T47D (cell line): Measurements from ENCODE around the gene PCNX4.
"Not testable (repeated sequence)": the region's sequence is repeated elsewhere in the genome, so short reads cannot be mapped to it uniquely, and the experiment has no call there.

Experiments used
- DNase-seq, 2 experiments: peaks; one replicate each; pipeline versions ENCODE4 v3.0.0 to v3.0.0-alpha.2; 2011 to 2012; ENCODE audit warnings: low read depth in 1 of 2, low spot score in 1 of 2
- JUND ChIP-seq: IDR thresholded peaks from 2 replicates; pipeline ENCODE4 v1.6.1; 2012; ENCODE audit warnings: low read depth
- in situ Hi-C: cut with HindIII; loops from 2 replicates; pipeline ENCODE4 v1.10.0; 2016; ENCODE audit warnings: low sequenced_read_pairs, low pct_unique_long_range_greater_than_20kb

Gene PCNX4

DNA sequence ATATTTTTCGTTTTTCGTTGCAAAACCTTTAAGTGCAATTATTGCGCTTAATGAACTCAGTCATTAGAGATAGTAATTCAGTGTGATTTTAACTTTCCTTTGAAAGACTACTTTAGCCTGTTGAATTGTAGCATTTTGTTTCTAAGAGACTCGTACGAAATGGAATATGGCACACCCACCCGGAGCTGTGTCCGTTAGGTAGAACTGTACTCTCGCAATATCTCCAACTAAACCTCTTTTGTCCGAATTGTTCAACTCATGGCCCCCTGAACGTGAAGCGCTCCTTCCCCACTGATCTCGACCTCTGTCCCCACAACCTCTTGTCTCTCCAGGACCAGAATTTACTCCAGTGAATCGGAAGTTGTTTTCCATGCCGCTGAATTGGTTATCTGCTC lies 800 bp downstream of the PCNX4 start:
- TF ChIP-seq JUND = no peak
- DNase-seq = peak; percentile 23
- in situ Hi-C loops = no loop called here

- DNase-seq = no peak
- in situ Hi-C loops = no loop called here
- no peak for TF ChIP-seq JUND
These were observed 1.4 kb downstream of the PCNX4 start for GRCh38 chr14:60093080-60093479.

DNA sequence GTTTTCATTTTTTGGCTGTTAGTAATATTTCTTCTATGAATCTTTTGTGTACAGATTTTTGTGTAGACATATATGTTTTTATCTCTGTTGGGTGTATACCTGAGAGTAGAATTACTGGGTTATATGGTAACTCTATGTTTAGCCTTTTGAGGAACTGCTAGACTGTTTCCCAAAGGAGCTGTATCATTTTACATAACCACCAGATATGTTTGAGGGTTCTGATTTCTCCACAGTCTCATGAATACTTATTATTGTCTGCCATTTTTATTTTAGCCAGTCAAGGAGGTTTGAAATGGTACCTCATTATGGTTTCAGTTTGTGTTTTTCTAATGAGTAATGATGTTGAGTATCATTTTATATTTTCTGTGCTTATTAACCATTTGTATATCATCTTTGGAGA lies 1.9 kb downstream of the PCNX4 start:
- no peak for DNase-seq
- in situ Hi-C loops = no loop called here

GRCh38 chr14:60094306-60094897 lies 2.7 kb downstream of the PCNX4 start:
- no peak for TF ChIP-seq JUND
- in situ Hi-C loops = no loop called here
- no peak for DNase-seq

More for the DNA sequence above, 1.9 kb downstream of the PCNX4 start:
- TF ChIP-seq JUND = no peak

GRCh38 chr14:60095231-60095630 lies 3.5 kb downstream of the PCNX4 start:
- in situ Hi-C loops = no loop called here
- no peak for DNase-seq
- no peak for TF ChIP-seq JUND

GRCh38 chr14:60095781-60096450 lies 4.2 kb downstream of the PCNX4 start:
- TF ChIP-seq JUND = no peak
- no peak for DNase-seq
- in situ Hi-C loops = no loop called here

GRCh38 chr14:60097974-60098373 lies 6.3 kb downstream of the PCNX4 start:
- TF ChIP-seq JUND = no peak
- DNase-seq = no peak
- in situ Hi-C loops = no loop called here

- DNase-seq, in situ Hi-C loops: not testable (repeated sequence)
These were observed 8.1 kb downstream of the PCNX4 start for GRCh38 chr14:60099855-60100254.

GRCh38 chr14:60101786-60102185 lies 10.1 kb downstream of the PCNX4 start:
- no peak for DNase-seq
- in situ Hi-C loops = no loop called here
- TF ChIP-seq JUND = no peak

DNA sequence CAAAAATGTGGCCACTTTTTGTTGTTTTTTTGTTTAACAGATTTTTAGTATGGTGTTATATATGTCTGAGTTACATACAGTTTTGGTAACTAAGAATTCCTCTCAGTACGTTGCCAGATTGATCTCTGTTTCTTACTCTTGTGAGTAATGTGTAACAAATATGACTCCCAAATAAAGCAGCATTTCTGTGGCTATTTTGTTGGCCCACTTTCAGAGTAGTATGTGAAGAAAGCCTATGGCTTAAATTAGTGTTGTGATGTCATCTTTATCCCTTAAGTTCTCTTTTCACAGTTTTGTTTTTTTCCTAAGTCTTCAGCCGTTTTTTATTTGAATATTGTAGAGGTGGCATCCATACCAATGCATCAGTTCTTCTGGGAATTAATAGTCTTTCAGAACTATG lies 10.7 kb downstream of the PCNX4 start:
- TF ChIP-seq JUND = no peak
- no peak for DNase-seq
- in situ Hi-C loops = no loop called here

DNA sequence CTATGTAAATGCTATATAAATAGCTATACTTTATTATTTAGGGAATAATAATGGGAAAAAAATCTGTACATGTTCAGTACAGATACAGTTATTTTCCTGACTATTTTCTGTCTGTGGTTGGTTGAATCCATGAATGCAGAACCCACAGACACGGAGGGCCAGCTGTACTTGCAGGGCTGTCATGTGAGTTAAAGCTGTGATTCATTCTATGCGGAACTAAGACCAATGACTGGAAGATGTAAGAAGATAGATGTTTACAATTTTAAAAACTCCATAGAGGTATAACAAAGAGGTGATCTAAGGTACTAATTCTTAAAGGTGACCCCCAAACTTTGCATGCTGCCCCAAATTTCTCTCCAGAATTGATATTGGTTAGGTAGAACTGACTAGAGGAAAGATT lies 14.6 kb downstream of the PCNX4 start:
- no peak for DNase-seq
- no peak for TF ChIP-seq JUND
- in situ Hi-C loops = no loop called here

DNA sequence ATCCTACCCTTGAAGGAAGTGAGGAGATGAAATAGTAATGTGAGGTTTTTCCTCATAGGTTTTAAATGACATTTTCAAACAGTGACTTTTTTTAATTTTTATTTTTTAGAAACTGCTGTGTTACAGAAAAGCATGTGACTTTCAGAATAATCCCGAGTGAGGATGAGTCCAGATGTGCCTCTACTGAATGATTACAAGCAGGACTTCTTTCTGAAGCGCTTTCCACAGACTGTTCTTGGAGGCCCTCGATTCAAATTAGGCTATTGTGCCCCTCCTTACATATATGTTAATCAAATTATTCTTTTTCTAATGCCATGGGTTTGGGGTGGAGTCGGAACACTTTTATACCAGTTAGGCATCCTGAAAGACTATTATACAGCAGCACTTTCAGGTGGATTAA lies 15.8 kb downstream of the PCNX4 start:
- in situ Hi-C loops = no loop called here
- no peak for DNase-seq
- no peak for TF ChIP-seq JUND

DNA sequence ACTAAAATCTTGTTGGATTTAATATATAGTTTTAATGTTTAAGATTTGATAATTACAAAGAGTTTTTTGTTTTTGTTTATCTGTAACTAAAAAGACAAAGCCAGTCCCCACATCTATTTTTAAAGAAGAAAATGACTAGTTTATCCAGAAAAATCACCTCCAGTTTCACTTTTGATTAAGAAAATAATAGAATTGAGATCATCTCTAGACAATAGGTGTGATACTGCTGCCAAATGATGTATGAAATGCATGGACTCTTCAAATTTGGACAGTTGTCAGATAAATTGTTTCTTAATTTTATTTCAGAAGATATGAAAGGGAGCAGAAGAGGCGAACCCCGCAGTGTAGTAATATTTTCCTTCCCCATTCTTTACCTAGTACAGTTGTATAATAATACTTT lies 20.0 kb downstream of the PCNX4 start:
- DNase-seq = no peak
- no peak for TF ChIP-seq JUND
- in situ Hi-C loops = no loop called here

- no peak for TF ChIP-seq JUND
- DNase-seq = no peak
- in situ Hi-C loops = no loop called here
These were observed 23.2 kb downstream of the PCNX4 start for GRCh38 chr14:60114881-60115280.
